Right forelimb (tissue), 1 donor: ENCODE measurements around the gene KCNQ1.

Experiments used
- DNase-seq: peaks from one replicate; pipeline ENCODE4 v3.0.0-alpha.2; 2018

KCNQ1 gene

DNA sequence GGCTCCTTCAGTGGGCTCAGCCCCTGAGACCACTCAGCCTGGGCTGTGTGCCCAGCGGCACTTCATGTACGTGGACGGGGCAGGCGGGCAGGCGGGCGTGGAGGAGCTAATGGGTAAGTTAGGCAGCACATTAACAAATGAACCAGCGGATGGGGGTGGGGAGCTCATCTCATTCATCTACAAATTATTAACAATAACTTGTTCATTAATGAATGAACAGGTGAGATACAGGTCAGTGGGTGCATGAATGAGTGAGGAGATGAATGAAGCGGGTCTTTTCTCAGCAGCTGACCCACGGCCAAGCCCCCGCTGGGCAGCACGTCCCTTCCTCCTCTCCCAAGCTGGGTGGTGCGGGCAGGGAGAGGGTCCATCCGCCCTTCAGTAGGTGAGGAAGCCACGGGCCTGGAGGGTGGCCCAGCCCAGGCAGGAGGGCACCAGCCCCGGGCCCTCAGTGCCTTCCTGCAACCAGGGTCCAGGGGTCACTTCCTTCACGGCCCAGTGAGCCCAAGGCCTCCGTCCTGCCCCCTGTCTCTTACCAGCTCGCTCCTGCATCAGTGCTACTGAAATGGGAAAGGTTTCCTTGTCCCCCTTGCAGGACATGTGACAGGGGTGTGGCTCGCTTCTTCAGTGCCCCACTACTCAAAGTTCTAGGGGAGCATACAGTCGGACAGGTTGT lies 315.5 kb downstream of the KCNQ1 start:
- peak; percentile 37 for DNase-seq

DNA sequence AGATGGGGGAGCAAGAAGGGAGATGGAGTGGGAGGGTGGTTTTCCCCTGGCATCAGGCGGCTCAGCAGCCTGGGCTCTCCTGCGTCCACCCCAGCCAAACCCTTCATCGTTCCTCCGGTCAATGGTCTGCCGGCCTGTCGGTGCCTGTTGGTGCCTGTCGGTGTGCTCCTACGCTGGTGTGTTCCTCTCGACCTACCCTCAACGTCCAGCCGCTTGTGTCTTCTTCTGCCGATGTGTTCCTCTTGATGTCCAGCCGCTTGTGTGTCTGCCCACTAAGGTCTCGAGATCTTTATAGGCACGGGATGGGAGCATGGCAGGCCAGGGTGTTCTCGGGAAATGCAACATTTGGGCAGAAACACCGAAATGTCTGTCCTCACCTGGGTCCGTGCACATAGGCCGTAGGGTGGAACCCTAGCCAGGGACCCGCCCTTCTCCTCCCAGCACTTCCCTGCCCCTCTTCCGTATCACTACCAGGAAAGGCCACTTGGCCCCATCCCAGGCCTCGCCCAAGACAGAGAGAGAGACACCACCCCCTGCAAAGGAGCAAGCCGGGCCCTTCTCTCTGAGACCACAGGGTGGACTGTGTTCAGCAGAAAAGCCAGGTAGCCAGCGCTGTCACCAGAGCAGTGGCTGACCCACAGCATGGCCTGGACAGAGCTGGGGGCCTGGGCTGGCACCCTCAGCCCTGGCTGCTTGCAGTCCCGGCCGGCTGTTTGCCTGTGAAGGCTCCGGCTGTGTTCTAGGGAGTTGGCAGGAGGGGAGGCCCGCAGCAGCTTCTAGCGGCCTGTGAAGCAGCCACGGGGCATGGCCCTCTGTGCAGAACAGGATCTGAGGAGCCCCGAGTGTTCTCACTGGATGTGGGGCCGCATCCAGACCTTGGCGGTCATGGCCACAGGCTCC lies 316.6 kb downstream of the KCNQ1 start:
- DNase-seq = peak; percentile 37

DNA sequence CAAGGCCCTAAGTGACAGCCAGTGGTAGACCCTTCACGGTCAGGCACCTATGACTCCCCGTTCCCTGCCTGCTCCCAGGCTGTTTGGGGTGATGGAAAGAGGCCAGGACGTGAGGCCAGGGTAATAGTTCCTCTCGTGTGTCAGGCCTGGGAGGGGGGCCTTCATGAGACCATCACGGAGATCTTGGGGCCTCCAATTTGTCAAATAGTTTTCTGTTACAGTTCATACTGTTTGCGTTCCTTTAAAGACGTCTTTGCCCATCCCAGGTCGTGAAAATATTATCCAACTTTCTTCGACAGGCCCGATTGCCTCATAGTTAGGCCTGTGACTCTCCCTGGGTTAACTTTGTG lies 317.2 kb downstream of the KCNQ1 start:
- peak; percentile 35 for DNase-seq

DNA sequence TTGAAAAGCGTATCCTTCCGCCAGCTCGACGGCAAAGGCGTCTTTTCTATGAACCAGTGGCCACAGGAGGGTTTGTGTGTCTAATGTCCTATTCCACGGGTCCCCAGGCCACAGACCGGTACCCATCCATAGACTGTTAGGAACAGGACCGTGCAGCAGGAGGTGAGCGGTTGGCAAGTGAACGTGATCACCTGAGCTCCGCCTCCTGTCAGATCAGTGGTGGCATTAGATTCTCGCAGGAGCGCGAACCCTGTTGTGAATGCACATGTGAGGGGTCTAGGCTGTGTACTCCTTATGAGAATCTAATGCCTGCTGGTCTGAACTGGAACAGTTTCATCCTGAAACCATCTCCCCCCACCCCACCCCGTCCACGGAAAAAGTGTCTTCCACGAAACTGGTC lies 317.6 kb downstream of the KCNQ1 start:
- peak; percentile 32 for DNase-seq

GRCh38 chr11:2763984-2764383 lies 319.2 kb downstream of the KCNQ1 start:
- no peak for DNase-seq

DNA sequence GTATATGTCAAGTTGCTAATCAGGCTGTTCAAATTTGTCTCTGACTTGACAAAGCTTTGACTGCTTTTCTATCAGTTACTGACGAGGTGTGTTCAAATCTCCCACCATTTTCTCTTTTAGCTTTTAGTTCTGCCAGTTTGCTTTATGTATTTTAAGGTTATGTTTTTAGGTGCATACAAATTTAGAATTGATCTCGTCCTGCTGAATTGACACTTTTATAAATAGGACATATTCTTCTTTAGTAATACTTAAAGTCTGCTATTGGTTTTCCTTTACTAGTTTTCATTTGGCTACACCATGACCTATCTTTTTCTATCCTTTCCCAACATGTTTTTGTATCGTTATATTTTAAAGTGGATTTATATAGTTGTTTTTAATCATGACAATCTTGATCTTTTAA lies 320.7 kb downstream of the KCNQ1 start:
- no peak for DNase-seq

DNA sequence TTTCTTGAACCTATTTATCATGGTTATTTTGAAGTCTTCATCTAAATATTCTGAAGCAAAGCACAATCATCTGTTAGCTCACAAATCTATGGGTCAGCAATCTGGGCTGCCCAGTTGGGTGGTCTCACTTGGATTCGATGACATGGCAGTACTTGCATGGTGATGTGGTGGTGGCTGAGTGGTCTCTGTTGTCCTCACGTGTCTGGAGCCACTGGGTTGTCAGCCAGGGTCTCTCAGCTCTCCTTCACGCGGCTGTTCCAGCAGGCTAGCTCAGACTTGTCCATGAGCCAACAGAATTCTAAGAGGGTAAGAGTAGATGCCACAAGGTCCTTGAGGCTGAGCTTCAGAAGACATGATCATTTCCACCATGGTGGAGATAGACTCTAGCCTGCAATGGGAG lies 321.4 kb downstream of the KCNQ1 start:
- peak; percentile 12 for DNase-seq

DNA sequence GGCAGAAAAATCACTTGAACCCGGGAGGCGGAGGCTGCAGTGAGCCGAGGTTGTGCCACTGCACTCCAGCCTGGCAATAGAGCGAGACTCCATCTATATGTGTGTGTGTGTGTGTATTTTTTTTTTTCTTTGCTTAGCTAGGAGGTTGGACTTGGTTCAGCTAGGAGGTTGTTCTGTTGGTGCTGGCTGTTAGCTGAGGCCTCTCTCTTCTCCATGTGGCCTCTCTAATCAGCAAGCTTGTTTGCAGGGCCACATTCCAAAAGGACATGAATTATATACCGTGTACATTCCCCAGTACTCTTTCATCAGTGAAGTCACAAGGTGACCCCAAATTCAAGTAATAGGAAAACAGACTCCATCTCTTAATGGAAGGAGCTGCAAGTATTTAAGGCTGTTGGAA lies 322.3 kb downstream of the KCNQ1 start:
- no peak for DNase-seq

- peak; percentile 34 for DNase-seq
These were observed 323.0 kb downstream of the KCNQ1 start for GRCh38 chr11:2767801-2768200.

DNA sequence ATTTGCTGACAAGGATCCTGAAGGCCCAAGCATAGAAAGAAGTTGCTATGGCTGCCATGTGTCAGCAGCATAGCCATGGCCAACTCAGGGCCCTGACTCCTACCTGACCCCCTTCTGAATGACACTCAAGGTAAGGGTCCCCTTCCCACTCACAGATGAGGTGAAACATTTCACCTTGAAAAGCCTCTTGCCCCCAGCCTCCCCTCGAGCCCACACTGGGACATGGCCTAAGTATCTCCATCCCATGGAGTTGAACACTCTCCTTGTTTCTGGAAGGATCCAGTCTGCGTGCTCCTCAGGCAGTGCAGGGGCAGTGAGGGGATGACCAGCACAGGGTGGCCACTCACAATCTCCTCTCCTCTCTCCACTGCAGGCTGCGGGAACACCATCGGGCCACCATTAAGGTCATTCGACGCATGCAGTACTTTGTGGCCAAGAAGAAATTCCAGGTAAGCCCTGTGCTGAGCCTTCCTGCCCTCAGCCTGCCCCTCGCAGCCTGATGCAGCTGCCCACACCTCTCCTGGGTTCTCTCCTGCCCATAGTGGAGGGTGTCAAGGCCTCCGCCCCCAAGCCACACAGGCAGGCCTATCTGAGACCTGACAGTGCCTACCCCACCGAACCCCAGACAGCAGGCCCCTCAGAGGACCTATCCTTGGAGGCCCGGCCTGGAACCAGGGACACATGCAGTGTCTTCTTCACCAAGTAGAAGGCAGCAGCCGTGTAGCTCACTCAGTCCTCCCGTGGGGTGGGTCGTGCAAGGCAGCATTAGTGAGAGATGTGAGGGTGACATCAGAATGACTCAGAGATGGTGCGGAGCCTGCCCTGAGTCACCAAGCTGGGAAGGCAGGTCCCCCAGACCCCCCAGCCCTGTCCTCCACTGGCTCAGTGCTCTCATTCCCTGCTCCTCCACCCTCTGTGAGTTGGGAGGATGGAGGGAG lies 323.9 kb downstream of the KCNQ1 start:
- DNase-seq = peak; percentile 28

GRCh38 chr11:2769409-2770095 lies 324.7 kb downstream of the KCNQ1 start:
- peak; percentile 26 for DNase-seq

DNA sequence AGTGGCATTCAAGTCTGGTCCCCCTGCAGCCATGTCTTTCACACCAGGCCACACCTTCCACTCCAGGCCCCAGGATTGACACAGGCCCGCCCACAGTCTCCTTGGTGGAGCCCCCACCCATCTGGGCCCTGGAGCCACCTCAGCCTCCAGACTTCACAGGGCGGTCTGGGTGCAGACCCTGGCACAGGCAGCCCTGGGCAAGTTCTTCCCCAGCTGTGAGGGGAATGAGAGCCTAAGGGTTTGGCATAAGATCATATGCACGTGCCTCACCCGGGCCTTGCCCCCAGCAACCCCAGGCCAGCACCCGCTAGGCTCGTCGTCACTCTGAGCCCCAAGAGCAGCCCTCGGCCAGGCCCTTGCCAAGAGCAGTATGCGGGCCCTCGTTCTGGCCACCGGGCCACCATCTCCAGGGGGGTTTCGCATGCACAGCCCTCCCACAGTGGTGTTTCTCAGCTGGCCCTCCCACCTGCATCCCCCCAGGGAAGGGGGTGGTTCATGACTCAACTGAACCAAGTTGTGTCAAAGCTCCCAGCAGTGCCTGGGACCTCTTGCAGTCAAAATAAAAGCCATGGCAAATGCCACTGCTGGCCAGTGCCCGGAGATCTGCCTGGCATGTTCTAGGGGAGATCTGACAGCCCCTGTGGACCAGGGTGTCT lies 325.4 kb downstream of the KCNQ1 start:
- DNase-seq = no peak

DNA sequence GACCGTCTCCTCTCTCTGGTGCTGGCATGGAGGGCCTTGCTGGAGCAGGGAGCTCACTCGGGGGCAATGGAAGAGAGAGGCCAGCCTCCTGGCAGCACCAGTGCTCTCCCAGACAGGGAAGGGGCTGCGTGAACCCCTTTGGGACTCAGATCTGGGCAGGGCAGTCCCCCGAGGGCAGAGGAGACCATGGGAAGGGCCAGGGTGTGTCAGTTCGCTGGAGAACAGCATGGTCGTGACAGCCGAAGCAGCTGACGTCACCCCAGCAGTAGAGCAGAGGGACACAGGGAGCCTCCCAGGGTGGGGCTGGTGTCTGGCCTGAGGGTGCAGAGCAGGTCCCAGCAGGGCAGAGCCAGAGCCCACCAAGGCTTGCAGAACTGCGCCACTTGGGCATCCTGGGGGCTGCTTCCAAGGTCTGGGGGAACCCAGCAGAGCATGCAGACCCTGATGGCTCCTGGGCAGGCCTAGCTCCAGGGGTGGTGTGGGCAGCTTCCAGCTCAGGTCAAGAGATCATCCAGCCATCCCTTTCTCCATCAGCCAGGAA lies 326.0 kb downstream of the KCNQ1 start:
- peak; percentile 34 for DNase-seq

- DNase-seq = peak; percentile 38
These were observed 327.1 kb downstream of the KCNQ1 start for GRCh38 chr11:2771758-2772466.

- DNase-seq = peak; percentile 25
These were observed 327.8 kb downstream of the KCNQ1 start for GRCh38 chr11:2772544-2773031.

DNA sequence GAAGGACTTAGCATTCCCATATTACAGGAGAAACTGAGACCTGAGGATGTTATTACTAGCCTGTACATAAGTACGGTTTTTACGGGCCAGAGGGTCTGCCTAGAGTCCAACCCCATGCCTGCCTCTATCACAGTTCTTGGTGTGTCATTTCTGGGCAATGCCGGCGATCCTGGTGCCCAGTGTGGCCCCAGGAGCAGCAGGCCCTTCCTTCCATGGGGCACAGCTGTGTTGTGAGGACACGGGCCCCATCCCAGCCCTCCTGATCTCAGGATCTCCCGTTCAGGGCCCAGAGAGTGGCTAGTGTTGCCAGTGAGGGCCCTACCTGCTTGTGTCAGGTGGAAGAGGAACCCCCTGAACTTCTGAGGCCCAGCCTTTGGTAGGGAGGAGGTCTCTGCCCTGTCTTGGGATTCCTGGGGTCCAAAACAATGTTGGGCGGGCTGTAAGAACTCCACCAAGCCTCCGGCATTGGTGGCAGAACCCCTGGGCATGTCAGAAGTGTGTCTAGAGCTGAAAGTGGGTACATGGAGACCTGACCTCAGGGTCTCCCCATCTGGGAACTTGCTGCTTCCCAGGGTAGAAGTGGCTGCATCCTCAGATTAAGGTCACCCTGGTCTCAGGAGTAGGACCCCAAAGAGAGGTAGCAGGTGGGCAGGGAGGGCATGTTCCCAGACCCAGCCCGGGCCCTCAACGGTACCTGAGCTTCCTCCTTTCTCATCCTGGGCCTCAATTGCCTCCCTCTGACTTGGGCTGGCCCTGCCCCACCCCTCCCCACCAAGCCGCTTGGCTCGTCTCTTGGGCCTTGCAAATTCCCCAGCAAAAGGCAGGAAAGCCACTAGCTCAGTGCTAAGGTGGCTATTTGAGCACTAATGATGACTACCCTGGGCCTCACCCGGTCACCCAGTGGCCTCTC lies 329.6 kb downstream of the KCNQ1 start:
- peak; percentile 36 for DNase-seq

GRCh38 chr11:2775083-2775625 lies 330.3 kb downstream of the KCNQ1 start:
- peak; percentile 30 for DNase-seq

DNA sequence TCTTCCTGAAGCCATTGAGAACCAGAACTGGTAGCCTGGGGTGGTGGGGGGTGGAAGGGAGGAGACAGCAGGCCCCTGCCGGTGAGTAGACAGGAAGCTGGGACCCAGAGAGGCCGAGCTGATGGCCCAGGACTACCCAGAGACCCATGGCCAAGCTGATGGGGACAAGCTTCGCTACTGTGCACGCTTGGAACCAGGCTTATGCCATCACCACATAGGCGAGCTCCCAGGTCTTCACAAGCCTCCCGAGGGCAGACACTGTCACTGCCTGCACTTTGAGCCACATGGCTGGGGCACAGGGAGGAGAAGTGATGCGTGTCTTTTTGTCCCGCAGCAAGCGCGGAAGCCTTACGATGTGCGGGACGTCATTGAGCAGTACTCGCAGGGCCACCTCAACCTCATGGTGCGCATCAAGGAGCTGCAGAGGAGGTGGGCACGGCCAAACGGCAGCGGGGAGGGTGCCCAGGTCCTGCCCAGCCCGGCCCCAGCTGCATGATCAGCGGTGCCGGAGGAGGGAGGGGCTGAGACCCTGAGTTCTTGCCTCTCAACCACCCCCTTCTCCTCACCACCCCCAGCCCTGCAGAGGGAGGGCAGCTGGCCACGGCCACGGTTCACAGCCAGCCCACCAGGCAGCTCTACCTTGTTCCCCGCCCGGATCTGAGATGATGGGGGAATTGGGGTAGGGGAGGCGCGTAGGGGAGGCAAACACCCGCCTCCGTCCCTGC lies 331.0 kb downstream of the KCNQ1 start:
- DNase-seq = peak; percentile 30
